HG02623 (cell line): Measurements from ENCODE around the gene GEMIN7.
"Not testable (repeated sequence)": the region's sequence is repeated elsewhere in the genome, so short reads cannot be mapped to it uniquely, and the experiment has no call there.

Experiments
- ATAC-seq: cut with Tn5 transposase; IDR thresholded peaks from one replicate; pipeline ENCODE4 v1.9.1; 2021; ENCODE audit warnings: moderate library complexity; ENCODE audit not compliant: unreplicated experiment

Gene GEMIN7

GRCh38 chr19:45103156-45103507 lies 24.1 kb downstream of the GEMIN7 start:
- ATAC-seq, result no peak

- no peak for ATAC-seq
Observed at GRCh38 chr19:45103508-45104319, 24.7 kb downstream of the GEMIN7 start.

GRCh38 chr19:45104658-45105349 lies 25.7 kb downstream of the GEMIN7 start:
- no peak for ATAC-seq

- not testable (repeated sequence) for ATAC-seq
Observed at GRCh38 chr19:45106363-45106762, 27.3 kb downstream of the GEMIN7 start.

GRCh38 chr19:45107621-45108150 lies 28.6 kb downstream of the GEMIN7 start:
- no peak for ATAC-seq

- no peak for ATAC-seq
Observed at GRCh38 chr19:45110851-45111266, 31.8 kb downstream of the GEMIN7 start.

- no peak for ATAC-seq
Observed at GRCh38 chr19:45112111-45112827, 33.2 kb downstream of the GEMIN7 start.

GRCh38 chr19:45113628-45114027 lies 34.6 kb downstream of the GEMIN7 start:
- ATAC-seq, result no peak

- ATAC-seq, result no peak
Observed at GRCh38 chr19:45114116-45114515, 35.1 kb downstream of the GEMIN7 start.

GRCh38 chr19:45115809-45116615 lies 37.0 kb downstream of the GEMIN7 start:
- no peak for ATAC-seq

- ATAC-seq, result no peak
Observed at GRCh38 chr19:45117167-45117594, 38.1 kb downstream of the GEMIN7 start.

- no peak for ATAC-seq
Observed at GRCh38 chr19:45117671-45118070, 38.6 kb downstream of the GEMIN7 start.

- ATAC-seq, result no peak
Observed at GRCh38 chr19:45118106-45118505, 39.0 kb downstream of the GEMIN7 start.

GRCh38 chr19:45118591-45119355 lies 39.7 kb downstream of the GEMIN7 start:
- ATAC-seq, result not testable (repeated sequence)

GRCh38 chr19:45119582-45119981 lies 40.5 kb downstream of the GEMIN7 start:
- ATAC-seq, result no peak

GRCh38 chr19:45121827-45122345 lies 42.8 kb downstream of the GEMIN7 start:
- no peak for ATAC-seq

GRCh38 chr19:45122832-45123231 lies 43.8 kb downstream of the GEMIN7 start:
- ATAC-seq, result no peak

- ATAC-seq, result no peak
Observed at GRCh38 chr19:45123440-45123850, 44.4 kb downstream of the GEMIN7 start.

- no peak for ATAC-seq
Observed at GRCh38 chr19:45124021-45124420, 45.0 kb downstream of the GEMIN7 start.

- no peak for ATAC-seq
Observed at GRCh38 chr19:45125360-45125759, 46.3 kb downstream of the GEMIN7 start.
